Glomerular visceral epithelial cell (primary cell): Measurements from ENCODE around the gene ZKSCAN1.
A peak's percentile ranks its signal among the peaks of the same experiment; 100 is the strongest.
"Not testable (repeated sequence)": the region's sequence is repeated elsewhere in the genome, so short reads cannot be mapped to it uniquely, and the experiment has no call there.

Experiments used
- DNase-seq: peaks from one replicate; pipeline ENCODE4 v3.0.0-alpha.2; 2016; ENCODE audit errors: extremely low spot score

Gene ZKSCAN1

DNA sequence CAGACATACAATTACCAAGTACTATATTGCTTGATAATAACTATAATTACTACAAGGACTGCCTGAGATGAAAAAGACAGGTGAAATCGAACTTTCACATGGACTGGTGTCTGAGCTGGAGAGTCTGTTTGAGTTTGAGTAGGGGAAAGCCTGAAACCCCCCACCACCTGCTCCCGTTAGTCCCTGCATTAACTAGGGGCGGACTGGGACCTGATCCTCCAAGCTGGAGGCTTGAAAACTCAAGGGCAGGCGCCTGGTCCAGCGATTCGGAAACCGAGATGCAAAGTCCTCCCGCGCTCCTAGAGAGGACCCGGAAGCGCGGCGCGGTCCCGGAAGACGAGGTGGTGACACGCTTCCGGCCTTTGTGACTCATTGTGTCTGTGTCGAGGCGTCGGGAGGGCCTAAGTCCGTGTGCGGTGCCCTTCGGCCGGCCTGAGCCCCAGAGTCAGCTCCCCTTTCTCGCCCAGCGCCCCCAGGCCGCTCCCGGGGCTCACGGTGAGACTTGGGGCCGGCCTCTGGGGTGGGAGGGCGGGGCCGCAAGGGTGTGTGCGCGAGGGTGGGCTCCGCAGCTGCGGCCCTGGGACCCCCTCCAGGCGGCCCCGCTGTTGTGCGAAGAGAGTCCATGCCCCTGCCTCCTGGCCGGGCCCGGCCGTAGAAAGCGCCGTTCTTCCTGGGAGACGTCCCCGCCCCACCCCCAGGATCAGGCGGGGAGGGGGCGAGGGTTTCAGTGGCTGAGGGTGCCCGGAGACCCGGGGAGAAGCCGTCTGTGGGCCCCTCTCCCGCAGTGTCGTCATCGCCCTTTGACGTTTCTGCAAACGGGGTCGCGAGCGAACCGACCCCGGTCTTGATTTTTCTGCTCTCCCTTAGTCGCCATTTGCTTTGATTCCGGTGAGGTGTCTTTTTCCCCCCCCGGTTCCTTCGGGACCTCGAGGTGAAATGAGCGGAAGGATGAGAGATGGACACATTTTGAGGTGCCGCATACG lies at the start of gene ZKSCAN1:
ZKSCAN1 (plus strand) TSS at position 365 of the 983 bp plus-strand sequence. CDS start 7,911 bp downstream, outside the sequence.
- DNase-seq = peak; percentile 90

DNA sequence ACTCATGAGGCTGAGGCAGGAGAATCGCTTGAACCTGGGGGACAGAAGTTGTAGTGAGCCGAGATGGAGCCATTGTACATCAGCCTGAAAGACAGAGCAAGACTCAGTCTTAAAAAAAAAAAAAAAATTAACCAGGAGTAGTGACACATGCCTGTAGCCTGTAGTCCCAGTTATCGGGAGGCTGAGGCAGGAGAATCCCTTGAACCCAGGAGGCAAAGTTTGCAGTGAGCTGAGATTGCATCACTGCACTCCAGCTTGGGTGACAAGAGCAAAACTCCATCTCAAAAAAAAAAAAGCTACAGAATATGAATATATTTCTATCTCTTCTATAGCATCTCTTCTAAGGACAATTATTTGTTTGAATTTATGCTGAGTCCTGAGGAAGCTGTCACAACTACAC lies 46.1 kb upstream of the ZKSCAN1 start:
- DNase-seq = no peak

DNA sequence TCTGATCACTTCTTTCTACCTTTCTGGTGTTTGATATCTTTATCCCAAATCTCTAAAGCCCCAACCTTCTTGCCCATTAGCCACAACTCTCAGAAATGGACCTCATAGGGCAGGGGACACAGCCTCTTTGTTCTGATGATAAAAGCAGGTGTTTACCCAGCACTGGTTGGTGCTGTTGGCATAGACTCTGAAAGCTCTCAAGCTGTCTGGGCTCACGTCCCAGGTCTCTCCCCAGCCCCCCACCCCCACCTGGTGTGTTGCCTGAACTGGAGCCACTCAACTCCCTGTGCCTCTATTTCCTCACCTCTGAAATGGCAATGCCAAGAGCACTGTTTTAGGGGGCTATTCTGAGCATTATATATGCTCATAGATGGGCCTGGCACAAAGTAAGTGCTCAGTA lies 45.6 kb upstream of the ZKSCAN1 start:
- DNase-seq = not testable (repeated sequence)

DNA sequence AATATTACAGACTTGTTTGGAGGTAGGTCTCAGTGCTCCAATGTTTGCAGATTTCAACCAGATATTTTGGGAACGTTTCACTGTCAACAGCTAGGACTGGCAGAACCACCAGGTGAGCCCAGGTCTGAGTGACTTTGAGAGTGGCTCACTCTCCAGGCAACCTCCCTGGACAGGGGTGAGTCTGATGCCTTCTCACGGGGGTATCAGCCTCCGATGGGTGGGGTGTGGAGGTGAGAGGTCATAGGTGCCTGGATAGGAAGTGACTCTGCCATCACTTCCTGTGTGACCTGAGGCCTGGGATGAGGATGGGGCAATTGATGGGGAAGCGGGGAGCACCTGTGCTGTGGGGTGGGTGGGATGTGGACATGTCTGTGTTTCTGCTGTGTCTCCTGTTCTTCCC lies 44.2 kb upstream of the ZKSCAN1 start:
- DNase-seq = no peak

DNA sequence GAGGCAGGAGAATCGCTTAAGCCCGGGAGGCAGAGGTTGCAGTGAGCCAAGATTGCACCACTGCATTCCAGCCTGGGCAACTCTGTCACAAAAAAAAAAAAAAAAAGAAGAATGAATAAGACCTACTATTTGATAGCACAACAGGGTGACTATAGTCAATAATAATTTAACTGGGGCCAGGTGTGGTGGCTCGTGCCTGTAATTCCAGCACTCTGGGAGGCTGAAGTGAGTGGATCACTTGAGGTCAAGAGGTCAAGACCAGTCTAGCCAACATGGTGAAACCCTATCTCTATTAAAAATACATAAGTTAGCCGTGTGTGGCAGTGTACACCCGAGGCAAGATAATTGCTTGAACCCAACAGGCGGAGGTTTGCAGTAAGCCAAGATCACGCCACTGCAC lies 41.6 kb upstream of the ZKSCAN1 start:
- DNase-seq = not testable (repeated sequence)

DNA sequence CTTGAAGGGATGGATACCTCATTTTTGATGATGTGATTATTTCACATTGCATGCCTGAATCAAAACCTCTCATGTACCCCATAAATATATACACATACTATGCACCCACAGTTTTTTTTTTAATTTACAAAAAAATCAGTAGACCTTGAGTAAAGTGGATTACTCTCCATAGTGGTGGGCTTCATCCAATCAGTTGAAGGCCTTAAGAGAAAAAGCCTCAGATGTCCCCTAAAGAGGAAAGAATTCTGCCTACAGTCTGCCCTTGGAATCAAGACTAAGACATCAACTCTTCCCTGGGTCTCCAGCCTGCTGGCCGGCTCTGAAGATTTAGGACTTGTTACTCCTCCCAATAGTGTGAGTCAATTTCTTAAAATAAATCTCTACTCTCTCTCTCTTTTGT lies 40.7 kb upstream of the ZKSCAN1 start:
- DNase-seq = no peak

DNA sequence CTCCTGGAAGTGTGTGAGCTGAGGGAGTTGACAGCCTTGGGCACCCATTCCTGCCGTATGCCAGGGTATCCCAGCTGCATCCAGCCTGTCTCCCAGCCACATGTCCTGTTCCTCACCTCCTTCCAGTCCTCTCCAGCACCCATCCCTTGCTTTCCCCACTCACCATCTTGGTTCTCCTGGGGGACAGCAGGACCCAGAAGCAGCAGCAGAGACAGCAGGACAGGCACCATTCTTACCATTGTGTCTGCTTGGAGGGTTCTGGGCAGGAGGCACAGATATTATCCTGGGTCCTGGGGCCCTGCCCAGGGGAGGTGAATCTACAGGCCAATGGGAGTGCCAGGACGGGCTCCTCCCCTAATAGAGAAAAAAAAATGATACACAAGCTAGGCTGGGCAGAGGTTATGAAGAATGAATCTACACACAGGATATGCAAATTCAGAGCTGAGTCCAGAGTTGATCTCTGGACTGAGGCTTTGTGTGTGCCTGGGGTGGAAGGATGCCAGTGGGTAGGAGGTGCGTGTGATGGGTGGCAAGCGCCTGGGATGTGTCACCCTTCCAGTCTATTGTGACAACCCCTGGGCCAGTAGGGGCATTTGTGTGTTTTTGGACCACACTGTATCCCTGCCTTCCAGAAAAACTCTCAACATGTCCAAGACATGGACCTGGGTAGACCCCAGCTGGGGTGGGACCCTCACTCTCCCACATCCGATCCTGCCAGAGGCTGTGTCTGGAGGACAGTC lies 39.4 kb upstream of the ZKSCAN1 start, which contains the start of gene AZGP1:
AZGP1 (minus strand) TSS at position 250 of the 740 bp plus-strand sequence; CDS start at position 239, 11 bp downstream.
- DNase-seq = peak; percentile 6

DNA sequence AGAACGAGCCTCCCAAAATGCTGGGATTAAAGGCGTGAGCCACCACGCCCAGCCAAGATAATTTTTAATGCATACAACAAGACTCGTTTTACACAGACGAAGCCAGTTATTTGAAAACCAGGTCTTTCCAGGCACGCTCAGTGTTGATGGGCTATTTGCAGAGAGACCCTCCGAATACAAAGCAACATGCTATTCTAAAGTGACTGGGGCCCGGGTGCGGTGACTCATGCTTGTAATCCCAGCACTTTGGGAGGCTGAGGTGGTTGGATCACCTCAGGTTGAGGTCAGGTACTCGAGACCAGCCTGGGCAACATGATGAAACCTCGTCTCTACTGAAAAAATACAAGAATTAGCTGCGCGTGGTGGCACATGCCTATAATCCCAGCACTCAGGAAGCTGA lies 38.8 kb upstream of the ZKSCAN1 start:
- no peak for DNase-seq

DNA sequence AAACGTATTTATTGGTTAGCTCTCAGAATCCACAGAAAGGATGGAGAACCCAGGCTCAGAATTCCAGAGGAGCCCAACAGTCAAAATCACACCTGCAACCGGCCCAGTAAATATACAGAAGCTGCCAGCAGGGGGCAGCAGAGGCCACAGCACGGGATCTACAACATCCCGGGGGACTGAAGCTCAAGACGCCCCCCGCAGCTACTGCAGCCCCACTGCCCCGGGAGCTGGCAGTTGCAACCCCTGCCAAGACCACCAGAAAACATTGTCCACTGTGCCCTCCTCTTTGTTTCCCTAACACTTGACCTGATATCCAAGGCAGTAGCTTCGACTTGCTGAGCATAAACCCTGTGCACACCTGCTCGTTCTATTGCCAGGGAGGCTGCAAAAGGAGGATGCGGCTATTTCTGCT lies 35.6 kb upstream of the ZKSCAN1 start:
- peak; percentile 21 for DNase-seq

DNA sequence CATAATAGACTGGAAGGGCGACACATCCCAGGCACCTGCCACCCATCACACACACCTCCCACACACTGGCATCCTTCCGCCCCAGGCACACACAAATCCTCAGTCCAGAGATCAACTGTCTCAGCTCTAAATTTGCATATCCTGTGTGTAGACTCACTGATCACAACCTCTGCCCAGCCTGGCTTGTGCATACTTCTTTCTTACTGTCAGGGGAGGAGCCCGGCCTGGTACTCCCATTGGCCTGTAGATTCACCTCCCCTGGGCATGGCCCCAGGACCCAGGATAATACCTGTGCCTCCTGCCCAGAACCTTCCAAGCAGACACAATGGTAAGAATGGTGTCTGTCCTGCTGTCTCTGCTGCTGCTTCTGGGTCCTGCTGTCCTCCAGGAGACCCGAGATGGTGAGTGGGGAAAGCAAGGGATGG lies 34.9 kb upstream of the ZKSCAN1 start:
- DNase-seq = not testable (repeated sequence)

DNA sequence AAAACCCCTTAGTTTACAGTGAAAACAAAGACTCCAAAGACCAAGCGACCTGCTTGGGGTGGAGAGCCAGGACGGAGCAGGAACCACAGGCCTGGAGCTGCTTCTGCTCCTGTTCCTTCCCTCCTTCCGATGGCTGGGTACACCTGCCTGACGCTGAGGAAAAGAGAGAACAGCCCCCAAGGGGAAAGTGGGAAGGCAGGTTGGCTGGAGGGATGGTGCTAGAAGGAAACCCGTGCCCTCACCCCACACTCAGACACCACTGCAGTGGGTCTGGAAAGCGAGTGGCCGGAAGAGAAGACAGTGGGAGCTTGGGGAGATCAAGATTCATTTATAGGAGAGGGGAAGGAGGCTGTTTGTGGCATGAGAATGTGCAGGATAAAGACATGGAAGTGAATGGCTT lies 34.3 kb upstream of the ZKSCAN1 start:
- not testable (repeated sequence) for DNase-seq

DNA sequence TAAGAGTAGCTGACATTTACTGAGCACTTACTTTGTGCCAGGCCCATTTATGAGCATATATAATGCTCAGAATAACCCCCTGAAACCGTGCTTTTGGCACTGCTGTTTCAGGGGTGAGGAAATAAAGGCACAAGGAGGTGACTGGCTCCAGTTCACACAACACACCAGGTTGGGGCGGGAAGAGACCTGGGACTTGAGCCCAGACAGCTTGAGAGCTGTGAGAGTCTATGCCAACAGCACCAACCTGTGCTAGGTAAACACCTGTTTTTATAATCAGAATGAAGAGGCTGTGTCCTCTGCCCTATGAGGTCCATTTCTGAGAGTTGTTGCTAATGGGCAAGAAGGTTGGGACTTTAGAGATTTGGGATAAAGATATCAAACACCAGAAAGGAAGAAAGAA lies 30.8 kb upstream of the ZKSCAN1 start:
- no peak for DNase-seq

DNA sequence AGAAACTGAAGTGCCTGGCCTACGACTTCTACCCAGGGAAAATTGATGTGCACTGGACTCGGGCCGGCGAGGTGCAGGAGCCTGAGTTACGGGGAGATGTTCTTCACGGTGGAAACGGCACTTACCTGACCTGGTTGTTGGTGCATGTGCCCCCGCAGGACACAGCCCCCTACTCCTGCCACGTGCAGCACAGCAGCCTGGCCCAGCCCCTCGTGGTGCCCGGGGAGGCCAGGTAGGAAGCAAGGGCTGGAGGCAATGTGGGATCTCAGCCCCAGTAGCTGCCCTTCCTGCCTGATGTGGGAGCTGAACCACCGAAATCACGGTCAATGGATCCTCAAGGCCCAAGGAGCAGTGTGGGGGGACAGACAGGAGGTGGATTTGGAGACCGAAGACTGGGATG lies 28.1 kb upstream of the ZKSCAN1 start:
- DNase-seq = not testable (repeated sequence)

DNA sequence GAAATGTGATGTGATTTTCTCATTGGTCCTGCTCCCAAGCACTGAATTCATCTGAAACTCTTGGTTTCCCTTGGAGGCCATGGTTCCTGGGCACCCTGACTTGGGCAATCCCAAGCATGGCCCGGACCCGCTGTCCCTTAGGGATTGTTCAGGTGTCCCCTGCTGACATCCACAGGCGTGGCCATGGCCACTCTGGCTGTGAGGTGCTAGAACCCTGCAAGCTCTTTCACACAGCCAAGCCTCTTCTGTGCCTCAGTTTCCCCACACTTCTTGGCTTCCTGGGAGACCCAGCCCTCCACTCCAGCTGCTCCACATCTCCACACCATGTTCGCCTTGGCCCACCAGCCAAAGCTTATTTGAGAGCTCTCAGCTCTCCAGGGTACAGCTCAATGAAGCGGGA lies 27.6 kb upstream of the ZKSCAN1 start:
- DNase-seq = no peak

DNA sequence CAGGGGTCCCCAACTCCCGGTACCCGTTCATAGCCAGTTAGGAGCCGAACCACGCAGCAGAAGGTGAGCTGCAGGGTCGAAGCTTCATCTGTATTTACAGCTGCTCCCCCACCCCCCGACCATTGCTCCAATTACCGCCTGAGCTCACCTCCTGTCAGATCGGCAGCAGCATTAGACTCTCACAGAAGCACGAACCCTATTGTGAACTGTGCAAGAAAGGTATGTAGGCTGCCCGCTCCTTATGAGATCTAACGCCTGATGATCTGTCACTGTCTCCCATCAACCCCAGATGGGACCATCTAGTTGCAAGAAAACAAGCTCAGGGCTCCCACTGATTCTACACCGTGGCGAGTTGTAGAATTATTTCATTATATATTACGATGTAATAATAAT lies 24.9 kb upstream of the ZKSCAN1 start:
- DNase-seq = no peak

DNA sequence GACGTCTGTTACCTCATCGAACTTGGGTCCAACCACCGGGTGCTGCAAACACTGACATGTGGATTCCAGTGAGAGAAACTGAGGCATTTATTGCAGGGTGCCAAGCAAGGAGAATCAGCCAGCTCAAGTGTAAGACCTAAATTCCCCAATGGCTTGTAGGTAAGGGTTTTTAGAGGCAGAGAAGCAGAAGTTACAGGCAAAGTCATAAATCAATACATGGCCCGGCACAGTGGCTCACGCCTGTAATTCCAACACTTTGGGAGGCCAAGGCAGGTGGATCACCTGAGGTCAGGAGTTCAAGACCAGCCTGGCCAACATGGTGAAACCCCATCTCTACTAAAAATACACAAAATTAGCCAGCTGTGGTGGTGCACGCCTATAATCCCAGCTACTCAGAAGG lies 23.9 kb upstream of the ZKSCAN1 start:
- not testable (repeated sequence) for DNase-seq

DNA sequence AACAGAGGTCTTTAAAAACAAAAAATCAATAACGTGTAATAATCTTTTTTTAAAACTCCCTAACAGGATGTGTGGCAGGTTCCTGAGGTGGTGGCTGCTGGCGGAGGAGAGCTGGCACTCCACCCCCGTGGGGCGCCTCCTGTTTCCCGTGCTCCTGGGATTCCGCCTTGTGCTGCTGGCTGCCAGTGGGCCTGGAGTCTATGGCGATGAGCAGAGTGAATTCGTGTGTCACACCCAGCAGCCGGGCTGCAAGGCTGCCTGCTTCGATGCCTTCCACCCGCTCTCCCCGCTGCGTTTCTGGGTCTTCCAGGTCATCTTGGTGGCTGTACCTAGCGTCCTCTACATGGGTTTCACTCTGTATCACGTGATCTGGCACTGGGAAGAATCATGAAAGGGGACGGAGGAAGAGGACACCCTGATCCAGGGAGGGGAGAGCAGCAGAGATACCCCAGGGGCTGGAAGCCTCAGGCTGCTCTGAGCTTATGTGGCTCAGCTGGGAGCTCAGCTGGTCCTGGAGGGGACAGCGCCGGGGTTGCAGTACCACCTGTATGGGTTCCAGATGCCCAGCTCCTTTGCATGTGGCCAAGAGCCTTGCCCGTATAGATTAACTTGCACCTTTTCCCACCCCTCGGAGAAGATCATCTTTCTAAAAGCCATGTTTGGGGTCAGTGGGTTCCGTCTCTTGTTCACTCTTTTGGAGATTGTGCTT lies 22.9 kb upstream of the ZKSCAN1 start:
- DNase-seq = no peak

DNA sequence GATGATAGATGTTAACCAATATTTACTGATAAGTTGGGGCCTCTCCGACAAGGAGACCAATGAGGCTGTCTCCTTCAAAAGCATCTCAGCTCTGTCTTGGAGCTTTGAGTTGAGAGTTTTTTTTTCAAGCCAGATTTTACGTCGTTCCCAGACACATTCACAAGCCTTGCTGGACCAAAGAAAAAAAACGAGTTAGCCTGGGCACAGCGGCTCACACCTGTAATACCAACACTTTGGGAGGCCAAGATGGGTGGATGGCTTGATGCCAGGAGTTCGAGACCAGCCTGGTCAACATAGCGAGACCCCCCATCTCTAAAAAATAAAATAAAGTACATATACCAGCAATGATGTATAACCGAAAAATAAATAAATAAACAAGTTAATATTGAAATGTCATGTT lies 20.6 kb upstream of the ZKSCAN1 start:
- DNase-seq = no peak

DNA sequence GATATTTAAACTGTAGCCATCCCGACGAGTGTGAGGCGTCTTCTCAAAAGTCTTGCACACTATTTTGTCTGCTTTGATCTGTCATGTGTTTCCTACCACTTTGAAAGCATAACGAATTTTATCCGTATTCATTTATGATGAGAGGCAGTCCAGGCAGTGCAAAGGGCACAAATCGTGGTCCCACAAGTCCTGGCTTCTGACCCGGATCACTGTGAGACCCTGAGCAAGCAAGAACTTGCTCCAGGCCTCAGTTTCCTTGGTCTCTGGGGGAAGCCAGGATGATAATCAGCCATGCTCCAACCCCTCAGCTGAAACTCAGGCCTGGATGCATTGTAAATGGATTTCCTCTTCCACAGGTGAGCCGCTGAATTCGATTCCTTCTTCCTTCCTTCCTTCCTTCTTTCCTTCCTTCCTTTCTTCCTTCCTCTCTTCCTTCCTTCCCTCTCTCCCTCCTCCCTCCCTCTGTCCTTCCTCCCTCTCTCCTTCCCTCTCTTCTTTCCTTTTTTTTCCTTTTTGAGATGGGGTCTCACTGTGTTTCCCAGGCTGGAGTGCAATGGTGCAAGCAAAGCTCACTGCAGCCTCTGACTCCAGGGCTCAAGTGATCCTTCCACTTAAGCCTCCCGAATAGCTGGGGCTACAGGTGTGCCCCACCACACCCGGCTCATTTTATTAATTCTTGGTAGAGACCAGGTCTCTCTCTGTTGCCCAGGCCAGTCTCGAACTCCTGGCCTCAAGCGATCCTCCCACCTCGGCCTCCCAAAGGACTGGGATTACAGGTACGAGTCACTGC lies 18.4 kb upstream of the ZKSCAN1 start:
- DNase-seq = no peak

DNA sequence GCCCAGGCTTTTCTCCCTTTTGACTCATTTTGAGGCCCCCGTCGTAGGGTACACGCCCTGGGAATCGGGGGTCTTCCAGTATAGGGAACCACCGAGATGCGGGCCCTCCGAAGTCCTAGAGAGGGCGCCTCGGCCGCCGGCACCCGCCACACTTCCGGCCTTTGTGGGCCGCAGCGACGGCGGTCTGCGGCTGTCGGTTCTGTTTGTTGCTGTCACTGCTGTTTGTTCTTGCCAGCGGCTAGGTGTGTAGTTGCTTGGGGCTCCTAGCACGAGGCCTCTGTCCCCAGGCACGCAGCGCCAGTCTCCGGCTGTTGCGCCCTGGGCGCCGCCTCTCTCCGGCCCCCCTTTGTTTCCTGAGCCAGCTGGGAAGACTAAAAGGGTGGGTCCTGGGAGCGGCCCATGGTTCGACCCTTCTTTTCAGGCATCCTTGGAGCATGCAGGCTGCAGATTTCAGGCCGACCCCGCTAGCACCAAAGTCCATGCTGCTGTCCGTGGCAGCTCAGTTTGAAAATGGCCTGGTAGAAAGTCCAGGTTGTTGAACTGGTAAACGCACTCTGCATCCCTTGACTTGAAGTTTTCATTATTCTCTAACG lies 17.8 kb upstream of the ZKSCAN1 start:
- DNase-seq = no peak

DNA sequence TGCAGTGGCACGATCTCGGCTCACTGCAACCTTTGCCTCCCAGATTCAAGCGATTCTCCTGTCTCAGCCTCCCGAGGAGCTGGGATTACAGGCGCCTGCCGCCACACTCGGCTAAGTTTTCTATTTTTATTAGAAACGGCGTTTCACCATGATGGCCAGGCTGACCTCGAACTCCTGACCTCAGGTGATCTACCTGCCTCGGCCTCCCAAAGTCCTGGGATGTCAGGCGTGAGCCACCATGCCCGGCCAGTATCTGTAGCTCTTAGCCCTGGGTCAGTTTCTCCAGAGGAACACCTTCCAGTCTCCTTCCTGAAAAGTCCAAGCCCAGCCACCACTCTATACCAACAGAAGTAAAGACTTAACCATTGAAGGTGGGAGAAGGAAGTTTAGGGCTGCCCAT lies 15.2 kb upstream of the ZKSCAN1 start:
- no peak for DNase-seq
